GM19239 (cell line): Measurements from ENCODE around the gene SLC8A2.
A peak's percentile ranks its signal among the peaks of the same experiment; 100 is the strongest.
"Not testable (repeated sequence)": the region's sequence is repeated elsewhere in the genome, so short reads cannot be mapped to it uniquely, and the experiment has no call there.

Experiments
- DNase-seq: peaks from one replicate; pipeline ENCODE4 v3.0.0; 2011; ENCODE audit warnings: low spot score; ENCODE audit not compliant: insufficient read length
- FAIRE-seq: peaks from 2 replicates; lab custom pipeline; 2011; peaks lifted over from hg19 to GRCh38; lab: Jason Lieb, UNC

Gene SLC8A2

DNA sequence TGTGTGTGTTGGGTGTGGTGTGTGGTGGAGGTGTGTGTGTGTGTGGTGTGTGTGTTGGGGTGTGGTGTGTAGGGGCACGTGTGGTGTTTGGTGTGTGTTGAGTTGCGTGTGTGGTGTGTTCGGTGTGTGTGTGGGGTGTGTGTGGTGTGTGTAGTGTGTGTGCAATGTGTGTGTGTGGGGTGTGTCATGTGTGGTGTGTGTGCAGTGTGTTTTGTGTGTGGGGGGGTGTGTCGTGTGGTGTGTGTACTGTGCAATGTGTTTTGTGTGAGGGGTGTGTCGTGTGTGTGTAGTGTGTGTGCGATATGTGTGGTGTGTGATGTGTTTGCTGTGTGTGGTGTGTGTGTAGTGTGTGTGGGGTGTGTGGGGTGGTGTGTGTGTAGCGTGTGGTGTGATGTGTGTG lies 18.3 kb upstream of the SLC8A2 start:
- FAIRE-seq (no peak), DNase-seq (no peak)

DNA sequence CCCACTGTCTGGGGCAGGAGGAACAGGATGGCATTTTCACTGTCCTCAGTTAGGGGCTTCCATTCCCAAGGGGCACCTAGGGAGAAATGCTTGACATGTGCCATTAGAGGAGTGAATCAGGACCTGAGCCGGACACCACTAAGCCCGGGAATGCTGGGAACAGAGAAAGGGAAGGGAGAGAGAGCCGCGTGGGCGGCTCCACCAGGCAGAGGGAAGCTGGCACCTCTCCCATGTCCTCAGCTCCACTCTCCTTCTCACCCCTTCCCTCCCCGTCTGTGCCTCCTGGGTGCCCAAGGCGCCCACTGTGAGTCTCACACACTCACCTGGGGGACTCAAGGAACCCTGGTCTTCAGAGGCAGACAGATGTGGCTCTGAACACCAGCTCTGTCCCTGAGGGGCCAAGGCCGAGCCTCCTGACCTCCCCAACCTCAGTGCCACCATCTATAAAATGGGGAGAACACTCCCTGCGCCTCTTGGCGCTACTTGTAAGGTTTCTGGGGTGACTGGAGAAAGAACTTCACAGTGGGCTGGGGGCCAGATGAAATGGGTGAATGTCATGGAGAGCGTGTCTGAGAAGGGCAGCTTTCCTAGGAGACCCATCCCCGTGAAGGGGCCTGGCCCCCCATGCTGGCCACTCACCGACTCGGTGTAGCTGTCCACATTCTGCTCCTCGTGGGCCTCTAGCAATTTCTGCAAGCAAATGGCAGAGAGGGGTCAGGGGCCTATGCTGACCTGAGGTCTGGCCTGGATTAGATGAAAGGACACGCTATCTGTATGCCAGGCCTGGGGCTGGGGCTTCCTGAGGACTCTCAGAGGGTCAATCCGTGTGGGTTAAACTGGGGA lies 17.6 kb upstream of the SLC8A2 start:
- FAIRE-seq (no peak), DNase-seq (no peak)

DNA sequence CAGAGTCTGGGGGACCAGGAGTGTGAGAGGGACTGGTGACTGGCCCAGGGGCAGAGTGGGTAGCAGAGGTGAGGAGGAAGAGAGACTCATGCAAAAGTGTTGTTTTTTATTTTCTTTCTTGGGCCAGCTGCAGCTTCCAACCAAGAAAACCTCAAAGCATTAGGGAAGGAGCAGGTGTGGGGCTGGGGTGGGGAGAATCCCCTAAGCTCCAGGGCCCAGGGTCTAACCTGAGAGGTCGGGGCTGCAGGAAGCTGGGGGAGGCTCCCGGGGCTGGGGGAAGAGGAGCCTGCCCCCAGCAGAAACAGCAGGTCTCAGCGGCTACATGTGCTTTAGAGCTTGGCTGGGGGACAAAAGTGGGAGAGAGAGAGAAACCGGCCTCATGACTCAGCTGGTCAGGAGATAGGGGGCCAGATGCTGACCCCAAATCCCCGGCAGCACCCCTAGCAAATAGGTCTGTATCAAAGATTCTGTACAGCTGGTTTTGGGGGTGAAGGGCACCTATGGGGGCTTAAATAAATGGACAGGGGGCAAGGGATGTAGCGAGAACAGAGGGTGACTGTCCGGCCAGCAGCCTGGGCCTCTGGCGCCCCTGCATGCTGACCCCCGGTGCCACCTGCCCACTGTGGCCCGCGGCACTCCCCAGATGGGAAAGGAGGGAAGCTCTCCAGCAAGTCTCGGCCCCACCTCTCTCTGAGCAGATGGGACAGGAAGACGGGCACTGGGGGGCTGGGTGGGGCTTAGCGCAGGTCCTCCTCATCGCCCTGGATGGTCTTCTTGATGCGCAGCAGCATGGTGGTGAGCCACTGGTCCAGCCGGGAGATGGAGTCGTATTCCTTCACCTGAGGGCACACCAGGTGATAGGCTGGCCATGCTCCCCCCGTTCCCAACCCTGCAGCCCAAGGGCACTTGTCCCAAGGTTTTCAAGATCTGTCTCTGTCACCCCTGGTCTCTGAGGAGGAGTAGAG lies 16.1 kb upstream of the SLC8A2 start:
- FAIRE-seq, result no peak
- no peak for DNase-seq

DNA sequence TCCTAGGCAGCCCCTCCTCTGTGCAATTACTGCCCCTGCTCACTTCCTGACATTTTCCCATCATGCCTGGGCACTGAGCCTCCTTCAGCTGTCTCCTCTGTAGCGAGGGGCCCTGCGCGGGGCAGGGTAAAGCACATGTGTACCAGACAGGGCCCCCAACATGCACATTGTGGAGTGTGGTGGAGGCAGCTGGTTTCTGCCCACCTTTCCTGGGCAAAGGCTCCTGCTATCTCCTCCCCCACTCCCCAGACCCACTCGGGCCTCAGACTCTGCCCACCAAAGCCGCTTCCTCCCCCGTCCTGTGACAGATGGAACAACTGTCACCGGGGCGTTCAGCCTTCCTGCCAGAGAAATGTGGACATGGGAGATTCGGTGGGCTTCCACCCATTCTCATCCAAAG lies 15.2 kb upstream of the SLC8A2 start:
- FAIRE-seq (no peak), DNase-seq (no peak)

DNA sequence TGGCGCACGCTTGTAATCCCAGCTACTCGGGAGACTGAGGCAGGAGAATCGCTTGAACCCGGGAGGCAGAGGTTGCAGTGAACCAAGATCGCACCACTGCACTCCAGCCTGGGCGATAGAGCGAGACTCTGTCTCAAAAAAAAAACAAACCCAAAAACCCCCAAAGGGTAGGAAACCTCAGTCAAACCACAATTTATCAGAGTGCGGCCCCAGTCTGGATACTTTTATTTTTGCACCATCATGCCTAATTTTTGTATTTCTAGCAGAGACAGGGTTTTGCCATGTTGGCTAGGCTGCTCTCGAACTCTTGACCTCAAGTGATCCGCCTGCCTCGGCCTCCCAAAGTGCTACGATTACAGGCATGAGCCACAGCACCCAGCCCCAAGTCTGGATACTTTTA lies 14.5 kb upstream of the SLC8A2 start:
- FAIRE-seq, result not testable (repeated sequence)

DNA sequence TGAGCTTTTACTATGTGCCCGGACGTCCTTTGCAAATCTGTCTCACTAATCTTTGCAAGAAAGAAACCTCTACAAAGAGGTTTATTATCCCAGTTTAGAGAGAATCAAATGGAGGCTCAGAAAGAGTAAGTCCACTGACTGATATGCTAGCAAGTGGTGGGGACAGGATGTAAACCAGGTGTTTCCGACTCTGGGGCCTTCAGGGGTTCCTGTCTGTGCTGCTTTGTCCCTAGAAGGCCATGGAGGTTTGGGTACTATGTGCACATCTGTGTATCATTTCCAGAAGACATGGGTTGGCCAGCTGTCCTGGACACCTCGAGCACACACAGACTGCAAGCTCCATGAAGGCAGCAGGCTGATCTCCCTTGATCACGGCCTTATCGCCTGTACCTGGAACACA lies 13.5 kb upstream of the SLC8A2 start:
- no peak for DNase-seq
- FAIRE-seq, result peak; percentile 79

More for the DNA sequence above, 14.5 kb upstream of the SLC8A2 start:
- not testable (repeated sequence) for DNase-seq

DNA sequence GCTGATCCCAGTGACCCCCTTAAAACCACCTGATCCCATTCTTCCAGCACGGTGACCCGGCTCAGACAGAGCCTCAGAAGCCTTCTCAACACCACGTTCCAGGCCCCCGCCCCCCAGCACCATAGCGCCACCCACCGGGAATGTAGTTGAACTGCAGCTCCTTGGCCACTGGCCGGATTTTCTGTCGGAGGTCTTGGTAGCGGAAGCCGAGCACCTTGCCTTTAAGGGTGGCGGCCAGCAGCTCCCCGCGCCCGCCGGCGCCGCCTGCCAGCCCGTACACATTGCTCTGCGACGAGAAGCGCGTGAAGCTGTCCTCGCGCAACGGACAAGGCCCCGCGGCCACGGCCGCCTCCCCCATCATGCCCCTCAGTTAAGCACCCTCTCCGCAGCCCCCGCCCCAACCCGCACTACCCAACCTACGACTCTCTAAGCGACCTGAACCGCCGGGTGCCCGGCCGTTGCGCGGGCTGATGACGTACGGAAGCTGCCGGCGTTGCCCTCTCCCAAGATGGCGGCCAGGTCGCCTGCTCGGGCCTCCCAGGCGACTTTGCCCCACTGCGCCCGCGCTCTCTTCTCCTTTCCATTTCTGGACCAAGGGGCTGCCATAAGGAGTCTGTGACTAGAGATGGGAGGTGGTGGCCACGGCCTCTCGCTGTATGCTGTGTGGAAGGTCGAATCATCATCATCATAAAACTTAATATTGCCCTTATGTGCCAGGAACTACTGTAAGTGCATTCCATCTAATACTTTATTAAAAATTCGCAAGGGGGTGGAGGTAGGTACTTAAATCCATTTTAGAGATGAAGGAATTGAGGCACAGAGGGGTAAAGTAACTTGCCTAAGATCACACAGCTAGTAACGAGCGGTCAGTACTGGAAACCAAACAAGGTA lies 12.4 kb upstream of the SLC8A2 start, which contains the start of gene KPTN:
KPTN (minus strand) TSS at position 420 of the 891 bp plus-strand sequence; CDS start at position 361, 59 bp downstream.
- FAIRE-seq, result peak; percentile 91
- DNase-seq, result peak; percentile 97

DNA sequence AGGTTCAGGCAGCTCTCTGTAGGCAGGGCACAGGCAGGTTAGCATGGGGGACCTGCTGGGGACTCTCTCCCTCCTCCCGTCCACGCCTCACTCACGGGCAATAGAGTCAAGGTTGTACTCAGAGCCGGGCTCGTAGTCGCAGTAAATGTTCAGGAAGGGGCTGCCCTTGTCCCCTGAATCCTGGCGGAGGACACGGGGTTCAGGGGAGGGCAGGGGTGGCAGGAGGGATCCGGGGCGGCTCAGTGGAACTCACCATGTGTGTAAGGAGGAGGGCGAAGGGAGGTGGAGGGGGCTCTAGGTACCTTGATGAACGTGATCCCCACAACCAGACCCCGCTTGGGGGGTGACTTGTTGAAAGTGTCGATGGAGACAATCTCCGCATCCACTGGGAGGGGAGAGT lies 11.5 kb upstream of the SLC8A2 start:
- DNase-seq (no peak), FAIRE-seq (no peak)

DNA sequence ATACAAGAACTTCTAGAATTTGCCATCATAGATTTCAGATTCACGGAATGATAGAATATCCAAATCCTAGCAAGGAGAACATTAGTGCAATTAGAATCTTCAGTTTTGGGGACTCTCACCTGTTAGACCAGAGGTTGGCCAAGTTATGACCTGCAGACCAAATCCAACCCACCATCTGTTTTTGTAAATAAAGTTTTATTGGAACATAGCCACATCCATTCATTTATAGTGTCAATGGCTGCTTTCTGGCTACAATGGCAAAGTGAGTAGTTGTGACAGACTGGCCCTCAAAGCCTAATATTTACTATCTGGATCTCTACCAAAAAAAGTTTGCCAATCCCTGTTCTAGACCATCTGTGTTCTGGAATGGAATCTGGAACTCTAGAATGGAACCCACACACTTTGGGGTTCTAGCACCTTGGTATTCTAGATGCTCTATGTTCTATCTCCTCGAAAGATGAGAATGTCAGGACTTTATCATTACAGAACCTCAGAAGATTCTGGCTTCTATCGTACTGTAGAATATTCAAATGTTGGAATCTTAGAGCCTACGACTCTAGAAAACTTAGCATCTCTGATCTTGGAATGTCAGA lies 9.9 kb upstream of the SLC8A2 start:
- FAIRE-seq (no peak), DNase-seq (no peak)

DNA sequence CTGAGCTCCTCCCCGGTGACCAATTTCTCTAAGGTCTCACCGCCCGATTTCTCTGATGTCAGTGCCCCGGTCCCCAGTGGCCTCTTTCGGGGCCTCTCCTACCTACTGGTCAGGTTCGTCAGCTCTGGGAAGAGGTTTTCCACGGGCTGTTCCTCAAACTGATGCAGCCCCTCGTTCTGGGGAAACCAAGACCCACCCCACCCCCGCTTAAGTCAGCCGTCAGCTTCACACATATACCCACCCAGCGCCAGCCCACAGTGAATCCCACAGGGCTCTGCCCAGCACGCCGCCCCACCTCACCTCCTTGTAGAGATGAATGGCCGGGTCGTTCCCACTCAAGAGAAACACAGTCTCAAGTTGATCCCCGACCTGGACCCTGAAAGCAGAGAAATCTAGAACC lies 9.0 kb upstream of the SLC8A2 start:
- DNase-seq, result no peak
- no peak for FAIRE-seq

DNA sequence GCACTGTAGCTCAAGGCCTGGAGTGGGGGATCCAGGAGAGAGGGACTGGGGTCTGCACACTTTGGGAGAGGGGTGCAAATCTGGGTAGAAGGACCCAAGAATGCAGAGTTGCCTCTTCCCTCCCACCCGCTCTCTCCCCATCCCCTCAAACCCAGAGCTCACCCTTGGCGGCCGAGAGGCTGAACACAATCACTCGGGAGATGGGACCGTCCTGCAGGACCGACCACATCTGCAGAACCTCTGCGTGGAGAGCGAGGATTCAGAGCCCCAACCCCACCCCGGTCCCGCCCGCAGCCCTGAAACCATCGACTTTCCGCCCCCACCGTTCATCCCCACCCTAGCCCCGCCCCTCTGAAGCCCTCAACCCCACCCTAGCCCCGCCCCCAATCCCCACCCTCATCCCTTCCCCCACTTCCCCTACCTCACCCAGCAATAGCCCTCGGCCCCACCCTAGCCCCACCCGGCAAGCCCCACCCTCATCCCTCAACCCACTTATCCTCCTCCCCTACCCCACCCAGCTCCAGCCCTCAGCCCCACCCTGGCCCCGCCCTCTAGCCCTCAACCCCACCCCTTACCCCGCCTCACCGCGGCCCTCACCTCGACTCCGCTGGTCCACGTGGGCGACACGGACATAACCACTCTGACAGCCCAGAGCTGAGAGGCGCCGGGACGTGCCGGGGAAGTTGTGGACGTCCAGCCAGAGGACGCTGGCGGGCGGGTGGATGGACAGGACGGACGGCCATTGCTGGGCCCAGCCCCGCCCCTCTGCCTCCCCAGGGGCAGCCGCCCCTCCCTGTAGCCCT lies 8.2 kb upstream of the SLC8A2 start:
- DNase-seq (no peak), FAIRE-seq (no peak)

DNA sequence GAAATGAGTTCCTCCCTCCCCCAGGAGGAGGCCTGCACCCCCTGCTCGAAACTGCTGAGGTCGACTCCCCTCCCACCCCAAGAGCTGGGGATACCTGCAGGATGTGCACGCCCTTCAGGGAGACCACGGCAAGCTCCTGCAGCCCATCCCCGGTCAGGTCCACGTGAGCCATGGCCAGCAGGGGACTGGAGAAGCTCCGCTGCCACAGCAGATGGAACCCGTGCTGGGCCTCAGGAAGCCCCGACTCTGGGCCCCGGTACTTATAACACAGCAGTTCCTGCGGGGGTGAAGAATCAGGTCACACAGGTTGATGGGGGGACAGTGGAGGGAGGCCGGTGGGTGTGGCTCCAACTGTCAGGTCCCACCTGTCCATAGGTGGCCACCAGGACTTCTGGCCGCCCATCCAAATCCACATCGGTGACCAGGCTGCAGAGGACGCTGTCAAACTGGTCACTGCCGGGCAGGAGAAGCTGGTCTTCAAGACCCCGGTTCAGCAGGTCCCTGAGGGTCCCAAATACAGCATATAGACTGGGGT lies 4.8 kb upstream of the SLC8A2 start:
- DNase-seq (no peak), FAIRE-seq (no peak)

DNA sequence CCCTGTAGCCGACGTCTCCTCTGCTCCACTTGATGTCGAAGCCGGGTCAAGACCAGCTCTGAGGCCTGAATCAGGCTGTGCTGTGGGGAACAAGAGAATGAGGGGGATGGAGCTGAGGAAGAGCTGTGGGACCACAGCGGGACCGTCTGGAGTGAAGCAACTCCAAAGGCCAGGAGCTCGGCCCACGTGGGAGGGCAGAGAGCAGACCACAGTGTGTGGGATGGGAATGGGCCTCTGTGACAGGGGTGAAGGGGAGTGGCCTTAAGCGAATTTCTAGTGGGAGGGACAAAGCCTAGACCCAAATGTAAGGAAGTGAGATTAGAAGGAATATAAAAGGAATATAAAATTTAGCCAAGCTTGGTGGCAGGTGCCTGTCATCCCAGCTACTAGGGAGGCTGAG lies 3.8 kb upstream of the SLC8A2 start:
- FAIRE-seq, result no peak
- no peak for DNase-seq

DNA sequence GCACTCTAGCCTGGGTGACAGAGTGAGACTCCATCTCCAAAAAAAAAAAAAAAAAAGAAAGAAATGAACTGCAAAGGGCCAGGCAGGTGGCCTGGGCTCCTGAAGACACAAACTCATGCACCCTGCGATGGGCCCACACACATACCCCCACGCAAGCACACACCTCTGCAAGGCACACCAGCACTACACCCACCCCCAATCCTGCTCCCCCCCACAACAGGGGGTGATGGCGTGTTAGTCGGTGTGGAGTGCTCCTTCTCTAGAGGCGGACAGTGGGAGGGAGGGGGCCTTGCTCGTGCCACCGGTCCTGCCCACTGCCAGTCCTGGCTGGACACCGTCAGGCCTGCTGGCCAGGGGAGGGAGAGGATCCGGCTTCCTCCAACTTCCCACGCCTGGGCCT lies 1.6 kb upstream of the SLC8A2 start:
- DNase-seq, result no peak
- no peak for FAIRE-seq

DNA sequence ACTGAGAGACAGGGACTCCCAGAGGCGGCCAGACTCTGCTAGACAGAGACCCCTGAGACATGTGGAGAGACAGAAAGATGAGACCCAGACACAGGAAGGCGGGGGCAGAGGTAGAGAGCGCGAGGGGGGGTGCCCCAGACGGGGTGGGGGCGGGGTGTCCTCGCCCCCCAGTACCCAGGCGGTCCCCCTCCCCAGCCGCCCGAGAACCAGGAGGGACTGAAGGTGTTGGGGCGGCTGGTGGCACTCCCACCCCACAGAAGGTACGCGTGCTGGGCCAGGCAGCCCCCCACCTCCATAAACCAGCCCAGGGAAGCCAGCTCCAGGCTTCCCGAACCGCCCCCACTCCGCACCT lies 336 bp downstream of the SLC8A2 start:
- FAIRE-seq, result no peak

DNA sequence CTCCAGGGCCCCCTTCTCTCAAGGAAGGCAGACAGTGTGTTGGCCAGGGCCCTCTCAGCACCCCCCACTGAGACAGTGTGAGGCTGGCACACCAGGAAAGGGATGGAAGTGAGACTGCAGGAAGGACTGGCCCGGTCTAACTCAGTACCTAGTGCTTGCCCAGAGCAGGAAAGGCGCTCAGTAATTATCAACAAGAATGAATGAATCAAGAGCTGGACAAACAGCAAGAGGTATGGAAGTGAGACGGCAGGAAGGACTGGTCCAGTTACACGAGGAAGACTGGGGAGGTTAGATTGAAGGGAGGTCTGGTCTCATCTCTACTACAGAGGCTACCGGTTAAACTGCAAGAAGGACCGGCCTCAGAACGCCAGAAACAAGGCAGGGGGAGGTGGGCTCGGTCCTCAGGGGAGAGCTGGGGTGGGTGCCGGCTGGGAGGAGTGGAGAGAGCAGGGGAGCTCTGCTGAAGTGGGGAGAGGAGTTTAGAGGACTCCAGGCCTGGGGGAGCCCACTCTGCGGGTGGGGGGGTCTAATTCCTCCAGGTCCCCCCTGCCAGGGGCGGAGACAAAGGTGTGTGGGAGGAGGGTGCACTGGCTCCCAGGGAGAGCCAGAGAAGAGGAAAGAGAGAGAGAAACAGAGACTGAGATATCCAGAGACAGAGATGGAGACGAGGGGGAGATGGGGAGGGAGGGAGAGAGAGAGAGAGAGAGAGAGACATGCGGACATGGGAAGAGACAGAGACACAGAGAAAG lies 1.1 kb downstream of the SLC8A2 start:
- no peak for DNase-seq
- FAIRE-seq, result no peak

More for the DNA sequence above, 336 bp downstream of the SLC8A2 start:
- no peak for DNase-seq

DNA sequence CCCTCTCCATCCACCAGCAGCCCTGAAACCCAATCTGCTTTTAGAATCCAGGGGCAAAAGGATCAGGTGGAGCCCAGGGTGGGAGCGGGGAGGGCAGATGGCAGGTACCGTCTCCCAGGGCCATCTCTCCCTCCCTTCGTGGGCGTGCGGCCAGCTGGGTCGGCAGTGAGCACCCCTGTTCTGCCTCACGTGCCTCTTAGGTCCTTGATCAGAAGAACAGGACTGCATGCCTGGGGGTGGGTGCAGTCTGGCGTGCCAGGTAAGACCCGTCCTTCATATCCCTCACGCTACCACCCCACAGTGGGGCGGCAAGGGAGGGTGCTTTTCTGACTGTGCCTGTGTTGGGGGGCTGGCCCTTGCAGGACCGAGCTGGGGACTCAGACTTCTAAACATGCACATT lies 2.0 kb downstream of the SLC8A2 start:
- DNase-seq, result no peak
- FAIRE-seq, result no peak

DNA sequence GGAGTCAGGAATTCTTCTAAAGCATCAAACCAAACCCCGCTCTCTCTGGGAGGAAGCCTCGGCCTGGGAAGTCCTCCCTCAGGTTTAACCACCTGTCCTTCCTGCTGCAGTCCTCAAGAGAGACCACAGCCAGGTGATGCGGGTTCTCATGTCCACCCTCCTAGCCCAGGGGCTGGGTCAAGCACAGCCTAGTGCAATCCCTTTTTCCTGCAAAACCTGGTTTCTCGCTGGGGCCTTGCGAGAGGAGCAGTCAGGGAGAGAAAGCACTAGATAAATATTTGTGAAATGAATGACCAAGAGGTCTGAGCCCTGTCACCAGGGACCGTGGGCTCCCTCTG lies 2.4 kb downstream of the SLC8A2 start:
- no peak for DNase-seq
- FAIRE-seq, result no peak
